ENCODE results near the gene GALNT2. TPM values are rescaled to one million over a fixed set of nuclear protein-coding genes. Genes with fewer than 3 reads are reported as not detected.

Gene GALNT2
- polyA plus RNA-seq, 2 of the 4 experiments (the other 2 are of a cell fraction), result 66.9 to 114 TPM

- H3K4me2 ChIP-seq, result no peak overlapping the region
- no peak overlapping the region for H3K27ac ChIP-seq
- peaks cover 16% of the 10 kb centered on the region; the same call in 2 of the 3 replicates for H3K4me1 ChIP-seq
- FAIRE-seq, result no peak
- no peak overlapping the region for H3K4me3 ChIP-seq
- ChIA-PET POLR2A (no interaction called here), CTCF (no interaction called here)
- DNase-seq (ENCODE audit: low read depth in 1 of 2, low spot score in 1 of 2), result no peak
- no peaks in the 10 kb centered on the region for H3K9me3 ChIP-seq
- WGBS (ENCODE audit: missing lambda C conversion rate), result 98% methylated on average over 2 of the region's 4 CpGs
- no peak for ATAC-seq
- no peak for TF ChIP-seq HMGXB4 (CRISPR knock-in tag; IDR thresholded peaks at IDR 0.05; ENCODE audit: borderline replicate concordance)
These were observed 108.2 kb downstream of the GALNT2 start for GRCh38 chr1:230175163-230175747.

- H3K4me3 ChIP-seq, result no peak overlapping the region
- H3K9me3 ChIP-seq, result no peaks in the 10 kb centered on the region
- WGBS (ENCODE audit: missing lambda C conversion rate), result 87% methylated on average over 5 of the region's 5 CpGs
- TF ChIP-seq CHD4 (IDR thresholded peaks at IDR 0.05; ENCODE audit: borderline replicate concordance) (no peak), MAFK (IDR thresholded peaks at IDR 0.05; ENCODE audit: partially characterized antibody) (no peak), EP300 (IDR thresholded peaks at IDR 0.05) (no peak), PBX3 (IDR thresholded peaks at IDR 0.05) (no peak), EHMT2 (IDR thresholded peaks at IDR 0.05; ENCODE audit: low read depth) (no peak), KDM5A (IDR thresholded peaks at IDR 0.05) (no peak), GATA3 (IDR thresholded peaks at IDR 0.05; ENCODE audit: borderline replicate concordance) (no peak), BCL3 (IDR thresholded peaks at IDR 0.05) (no peak), SMC3 (IDR thresholded peaks at IDR 0.05) (no peak), HES2 (IDR thresholded peaks at IDR 0.05) (no peak), TFCP2L1 (CRISPR knock-in tag; IDR thresholded peaks at IDR 0.05) (no peak), TP53 (CRISPR knock-in tag; IDR thresholded peaks at IDR 0.05) (no peak), FOSL2 (IDR thresholded peaks at IDR 0.05) (no peak), FOSL2 (CRISPR knock-in tag; IDR thresholded peaks at IDR 0.05) (no peak), RCOR1 (IDR thresholded peaks at IDR 0.05; ENCODE audit: low read depth, low read length) (no peak), POLR2AphosphoS2 (conservative IDR thresholded peaks at IDR 0.05; ENCODE audit: low read length) (no peak), FOSB (CRISPR knock-in tag; IDR thresholded peaks at IDR 0.05) (no peak), ATOH8 (CRISPR knock-in tag; IDR thresholded peaks at IDR 0.05; ENCODE audit: low read depth) (no peak), RFX5 (IDR thresholded peaks at IDR 0.05) (no peak)
- FAIRE-seq (no peak), ATAC-seq (no peak), DNase-seq (ENCODE audit: low read depth in 1 of 2, low spot score in 1 of 2) (no peak)
- no peak overlapping the region for H3K27ac ChIP-seq
- CTCF ChIA-PET, result no interaction called here
- POLR2A ChIA-PET, result no interaction called here
- no peak overlapping the region for H3K4me2 ChIP-seq
- H3K4me1 ChIP-seq, result peaks cover 13% of the 10 kb centered on the region; the same call in 2 of the 3 replicates
These were observed 108.8 kb downstream of the GALNT2 start for GRCh38 chr1:230175839-230176238.

Data from A549 (cell line).